Bone marrow (tissue), 2 donors: ENCODE results near the gene PROSER2.

Source experiments
- DNase-seq, 2 donors: peaks; one replicate each; lab custom pipeline; 2025; lab: John Stamatoyannopoulos, UW

The PROSER2 gene

DNA sequence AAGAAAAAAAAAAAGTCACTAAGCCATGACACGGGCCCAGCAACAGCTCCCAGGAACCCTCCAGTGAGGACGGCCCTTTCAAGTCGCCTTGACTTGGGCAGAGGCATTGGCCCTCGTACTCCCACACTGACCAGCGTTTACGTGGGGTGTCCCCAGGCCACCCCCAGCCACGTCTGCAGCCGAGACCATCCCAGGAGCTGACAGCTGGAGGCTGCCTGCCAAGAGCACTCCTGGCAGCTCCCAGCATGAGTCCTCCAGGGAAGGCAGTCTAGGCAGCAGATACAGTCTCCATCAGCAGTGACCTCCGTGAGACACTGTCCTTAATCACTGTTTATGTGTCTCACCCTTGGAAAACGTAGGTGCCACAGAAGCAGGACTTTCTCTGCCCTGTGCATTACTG, 86.5 kb downstream of the PROSER2 start:
- no peak for DNase-seq

DNA sequence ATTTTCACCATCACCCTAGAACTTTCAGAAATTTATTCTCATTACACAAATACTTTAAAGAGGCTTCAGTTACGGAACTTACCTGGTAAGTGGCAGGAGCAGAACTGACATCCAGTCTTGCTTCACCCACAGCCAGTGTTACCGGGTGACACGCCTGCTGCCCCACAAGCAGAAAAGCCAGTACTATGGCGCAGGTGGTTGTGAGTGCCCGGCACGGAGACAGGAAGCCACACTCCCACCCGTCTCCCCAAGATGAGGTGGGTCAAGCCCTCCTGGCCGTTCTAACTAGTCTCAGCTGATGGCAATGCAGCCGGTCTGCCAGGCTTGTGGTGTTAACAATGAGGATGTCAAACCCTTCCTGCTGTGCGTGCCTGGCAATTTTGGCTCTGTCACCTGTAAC, 86.9 kb downstream of the PROSER2 start:
- DNase-seq = no peak

DNA sequence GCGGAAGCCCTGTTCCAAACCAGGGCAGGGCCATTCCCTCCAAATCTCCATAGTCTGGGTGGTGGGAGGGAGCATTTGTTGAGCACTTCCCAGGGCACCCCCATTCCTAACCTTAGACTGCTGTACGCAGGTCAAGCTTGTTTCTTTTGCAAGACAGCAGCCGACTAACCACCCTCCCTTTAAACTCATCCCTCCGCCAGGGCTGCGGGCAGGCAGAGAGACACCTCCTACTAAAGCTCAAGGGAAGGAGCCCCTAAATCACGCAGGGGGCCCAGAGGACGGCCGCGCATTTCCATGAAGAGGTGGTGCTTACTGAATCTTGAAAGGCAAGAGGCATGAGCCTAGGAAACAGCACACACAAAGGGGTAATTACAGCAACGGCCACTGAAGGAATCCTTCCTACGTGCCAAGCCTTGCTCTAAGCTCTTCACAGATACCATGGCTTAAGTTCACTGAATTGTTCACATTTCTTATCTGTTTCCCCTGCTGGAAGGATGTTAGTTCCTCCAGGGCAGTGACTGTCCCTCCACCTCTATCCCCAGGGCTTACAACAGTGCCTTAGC, 90.0 kb downstream of the PROSER2 start:
- DNase-seq = no peak

DNA sequence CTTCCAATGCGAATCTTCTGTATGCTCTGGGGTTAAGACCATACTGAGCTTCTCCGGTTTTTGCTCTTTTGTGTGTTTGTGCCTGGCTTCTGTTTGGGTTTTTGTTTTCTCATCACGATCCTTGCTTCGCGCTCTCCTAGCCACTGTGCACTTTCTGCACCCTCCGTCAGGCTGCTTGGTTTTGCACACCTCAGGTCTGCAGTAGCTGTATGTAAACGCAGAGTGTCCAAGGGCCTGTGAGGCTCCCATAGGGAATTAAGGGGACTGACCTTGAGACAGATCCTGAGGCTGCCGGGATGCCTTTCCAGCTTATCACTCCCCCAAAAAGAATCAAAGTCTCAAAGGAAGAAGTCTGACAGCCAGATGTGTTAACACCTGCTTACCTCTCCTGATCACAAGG, 95.2 kb downstream of the PROSER2 start:
- DNase-seq = no peak

DNA sequence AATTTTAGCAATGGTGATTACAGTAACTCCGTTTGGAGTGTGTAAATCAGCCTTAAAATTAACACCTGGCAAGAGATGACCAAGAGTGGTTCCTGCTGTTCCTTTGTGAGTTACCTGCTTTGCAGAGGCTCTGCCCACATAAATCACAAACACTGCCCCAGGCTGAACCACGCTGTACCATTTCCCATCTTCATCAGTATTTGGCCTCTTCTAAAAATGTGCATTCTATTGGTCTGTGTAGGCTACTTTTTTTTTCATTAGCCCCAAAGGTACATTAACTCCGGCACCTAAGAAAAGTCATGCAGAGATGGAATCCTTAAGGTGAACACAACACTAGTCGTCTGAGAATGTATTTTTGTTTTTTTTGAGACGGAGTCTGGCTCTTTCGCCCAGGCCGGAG, 96.1 kb downstream of the PROSER2 start:
- no peak for DNase-seq
